Measurements from ENCODE around the gene ALX3.
"Not testable (repeated sequence)": the region's sequence is repeated elsewhere in the genome, so short reads cannot be mapped to it uniquely, and the experiment has no call there.

Gene ALX3

DNA sequence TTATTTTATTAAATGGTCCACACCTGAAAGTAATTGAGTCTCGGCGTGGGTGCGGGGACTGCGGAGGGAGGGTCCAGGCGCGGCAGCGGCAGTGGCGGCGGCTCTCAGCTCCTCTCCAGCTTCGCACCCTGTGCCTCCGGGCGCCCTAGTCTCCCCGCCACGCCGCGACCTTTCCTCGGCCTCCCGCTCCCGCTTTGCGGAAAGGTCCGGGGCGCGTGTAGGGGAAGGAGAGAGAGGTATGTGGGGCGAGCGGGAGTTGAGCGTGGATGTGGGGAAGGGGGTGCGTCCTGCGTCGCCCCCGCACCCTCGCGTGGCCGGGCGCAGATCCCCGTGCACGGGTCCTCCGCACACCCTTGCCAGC, 13.4 kb upstream of the ALX3 start:
- TF ChIP-seq, protein P1, sequence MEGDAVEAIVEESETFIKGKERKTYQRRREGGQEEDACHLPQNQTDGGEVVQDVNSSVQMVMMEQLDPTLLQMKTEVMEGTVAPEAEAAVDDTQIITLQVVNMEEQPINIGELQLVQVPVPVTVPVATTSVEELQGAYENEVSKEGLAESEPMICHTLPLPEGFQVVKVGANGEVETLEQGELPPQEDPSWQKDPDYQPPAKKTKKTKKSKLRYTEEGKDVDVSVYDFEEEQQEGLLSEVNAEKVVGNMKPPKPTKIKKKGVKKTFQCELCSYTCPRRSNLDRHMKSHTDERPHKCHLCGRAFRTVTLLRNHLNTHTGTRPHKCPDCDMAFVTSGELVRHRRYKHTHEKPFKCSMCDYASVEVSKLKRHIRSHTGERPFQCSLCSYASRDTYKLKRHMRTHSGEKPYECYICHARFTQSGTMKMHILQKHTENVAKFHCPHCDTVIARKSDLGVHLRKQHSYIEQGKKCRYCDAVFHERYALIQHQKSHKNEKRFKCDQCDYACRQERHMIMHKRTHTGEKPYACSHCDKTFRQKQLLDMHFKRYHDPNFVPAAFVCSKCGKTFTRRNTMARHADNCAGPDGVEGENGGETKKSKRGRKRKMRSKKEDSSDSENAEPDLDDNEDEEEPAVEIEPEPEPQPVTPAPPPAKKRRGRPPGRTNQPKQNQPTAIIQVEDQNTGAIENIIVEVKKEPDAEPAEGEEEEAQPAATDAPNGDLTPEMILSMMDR (conservative IDR thresholded peaks at IDR 0.05; ENCODE audit: low read length), result no peak

DNA sequence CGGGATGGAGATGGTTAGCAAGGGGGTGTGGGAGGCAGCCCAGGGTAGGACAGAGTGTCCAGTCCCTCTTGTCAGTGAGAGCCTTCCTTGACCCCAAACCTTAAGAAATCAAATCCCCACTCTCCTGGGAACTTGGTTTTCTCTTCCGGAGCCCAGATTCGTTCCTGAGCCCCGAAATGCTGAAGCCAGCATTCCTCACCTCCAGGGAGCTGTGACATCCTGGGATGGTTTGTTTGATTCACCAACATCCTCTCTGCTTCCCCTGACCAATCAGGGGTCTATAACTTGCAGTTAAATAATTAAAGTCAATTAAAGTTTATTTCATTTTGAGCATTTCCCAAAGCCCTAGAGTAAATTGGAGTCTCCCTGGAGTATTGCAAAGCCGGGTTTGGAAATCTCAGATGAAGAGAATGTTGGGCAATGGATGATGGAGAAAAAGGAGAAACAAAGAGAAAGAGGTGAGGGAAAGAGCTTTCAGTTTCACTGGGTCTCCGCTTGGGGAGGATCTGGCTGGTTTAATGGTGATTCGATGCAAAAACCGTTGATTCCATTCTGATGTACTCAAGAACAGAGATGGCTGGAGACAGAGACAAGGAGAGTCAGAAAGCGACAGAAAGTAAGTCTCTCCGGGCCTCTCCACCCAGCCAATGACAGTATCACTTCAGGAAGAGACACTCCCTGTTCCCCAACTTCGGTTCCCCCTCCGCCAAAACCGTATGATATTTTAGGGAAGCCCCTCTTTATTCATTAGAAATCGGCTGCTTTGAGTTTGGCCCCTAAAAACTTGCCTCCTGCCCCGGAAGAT, 12.8 kb upstream of the ALX3 start:
- DNase-seq (ENCODE audit: low read depth), result no peak
- peak overlapping the region; percentile 53 for H3K4me3 ChIP-seq (ENCODE audit: low read length)
- TF ChIP-seq, protein P1 (conservative IDR thresholded peaks at IDR 0.05; ENCODE audit: low read length), result no peak

More for the DNA sequence above, 13.4 kb upstream of the ALX3 start:
- DNase-seq (ENCODE audit: low read depth), result no peak
- H3K4me3 ChIP-seq (ENCODE audit: low read length), result peak overlapping the region; percentile 53

DNA sequence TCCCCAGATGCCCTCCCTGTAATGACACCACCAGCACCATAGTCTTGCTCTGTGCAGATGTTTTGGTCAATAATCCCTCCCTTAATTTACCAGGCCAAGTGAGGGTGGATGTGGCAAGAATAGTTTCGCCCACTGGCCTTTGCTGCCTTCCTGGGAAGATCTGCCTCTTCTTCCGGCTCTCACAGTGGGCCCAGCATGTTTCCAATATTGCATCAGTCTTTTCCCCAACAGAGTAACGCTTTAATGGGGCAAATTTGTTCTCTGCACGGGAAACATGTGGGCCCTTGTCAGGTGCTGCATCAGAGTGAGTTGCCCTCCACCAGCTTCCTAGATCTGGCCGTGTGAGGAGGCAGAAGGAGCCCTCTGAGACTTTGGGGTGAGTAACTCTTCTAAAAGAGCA, 12.0 kb upstream of the ALX3 start:
- no peak for DNase-seq (ENCODE audit: low read depth)
- TF ChIP-seq, protein P1 (conservative IDR thresholded peaks at IDR 0.05; ENCODE audit: low read length), result no peak
- no peak overlapping the region for H3K4me3 ChIP-seq (ENCODE audit: low read length)

DNA sequence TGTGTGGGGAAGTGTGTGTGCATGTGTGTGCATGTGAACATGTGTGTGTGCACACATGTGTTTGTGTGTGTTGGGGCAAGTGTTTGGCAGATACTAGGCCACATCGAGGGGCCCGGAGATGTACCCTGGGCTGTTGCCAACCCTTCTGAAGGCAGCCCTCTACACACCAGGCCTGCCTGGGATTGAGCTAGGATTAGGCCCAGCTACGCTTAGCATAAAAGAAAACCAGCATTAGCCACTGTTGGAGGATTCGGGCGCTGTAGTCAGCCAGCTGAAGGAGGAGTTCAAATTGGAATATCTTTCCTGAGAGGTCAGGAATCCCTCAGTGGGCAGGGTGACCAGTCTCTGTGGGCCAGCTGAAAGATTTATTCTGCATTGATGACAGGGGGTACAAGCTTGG, 10.6 kb upstream of the ALX3 start:
- no peak overlapping the region for H3K4me3 ChIP-seq (ENCODE audit: low read length)
- TF ChIP-seq, protein P1 (conservative IDR thresholded peaks at IDR 0.05; ENCODE audit: low read length), result no peak
- no peak for DNase-seq (ENCODE audit: low read depth)

DNA sequence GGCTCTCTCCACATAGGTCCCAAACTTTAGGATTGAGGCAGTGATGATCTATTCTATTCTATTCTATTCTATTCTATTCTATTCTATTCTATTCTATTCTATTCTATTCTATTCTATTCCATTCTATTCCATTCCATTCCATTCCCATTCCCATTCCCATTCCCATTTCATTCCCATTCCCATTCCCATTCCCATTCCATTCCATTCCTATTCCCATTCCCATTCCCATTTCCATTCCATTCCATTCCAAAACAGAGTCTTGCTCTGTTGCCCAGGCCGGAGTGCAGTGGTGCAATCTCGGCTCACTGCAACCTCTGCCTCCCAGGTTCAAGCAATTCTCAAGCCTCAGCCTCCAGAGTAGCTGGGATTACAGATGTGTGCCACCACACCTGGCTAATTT, 9.5 kb upstream of the ALX3 start:
- H3K4me3 ChIP-seq (ENCODE audit: low read length); DNase-seq (ENCODE audit: low read depth): not testable (repeated sequence)

DNA sequence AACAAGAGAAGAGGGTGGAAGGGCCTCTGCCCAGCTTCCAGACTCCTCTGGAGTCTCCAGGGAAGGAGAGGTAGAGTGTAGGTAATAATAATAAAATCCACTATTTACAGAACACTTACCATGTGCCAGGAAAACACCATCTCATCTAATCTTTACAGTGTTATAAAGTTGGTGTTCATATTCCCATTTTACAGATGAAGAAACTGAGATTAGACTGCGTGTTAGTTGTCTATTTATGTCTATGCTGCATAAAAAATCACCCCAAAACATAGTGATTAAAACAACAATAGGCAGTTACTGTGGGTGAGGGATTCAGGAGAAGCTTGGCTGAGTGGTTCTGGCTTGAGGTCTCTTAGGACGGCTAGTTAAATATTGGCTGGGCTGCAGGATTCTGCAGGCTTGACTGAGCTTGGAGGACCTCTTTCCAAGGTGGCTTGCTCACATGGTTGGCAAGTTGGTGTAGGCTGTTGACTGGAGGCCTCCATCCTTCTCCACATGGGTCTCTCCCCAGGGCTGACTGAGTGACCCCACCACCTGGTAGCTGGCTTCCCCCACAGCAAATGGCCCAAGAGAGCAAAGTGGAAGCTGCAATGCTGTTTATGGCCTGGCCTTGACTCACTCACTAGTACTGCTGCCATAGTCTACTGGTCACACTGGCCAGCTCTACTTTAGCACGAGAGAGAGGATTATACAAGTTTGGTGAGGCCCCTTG, 6.5 kb upstream of the ALX3 start:
- DNase-seq (ENCODE audit: low read depth), result no peak
- TF ChIP-seq, protein P1 (conservative IDR thresholded peaks at IDR 0.05; ENCODE audit: low read length), result no peak
- H3K4me3 ChIP-seq (ENCODE audit: low read length), result no peak overlapping the region

DNA sequence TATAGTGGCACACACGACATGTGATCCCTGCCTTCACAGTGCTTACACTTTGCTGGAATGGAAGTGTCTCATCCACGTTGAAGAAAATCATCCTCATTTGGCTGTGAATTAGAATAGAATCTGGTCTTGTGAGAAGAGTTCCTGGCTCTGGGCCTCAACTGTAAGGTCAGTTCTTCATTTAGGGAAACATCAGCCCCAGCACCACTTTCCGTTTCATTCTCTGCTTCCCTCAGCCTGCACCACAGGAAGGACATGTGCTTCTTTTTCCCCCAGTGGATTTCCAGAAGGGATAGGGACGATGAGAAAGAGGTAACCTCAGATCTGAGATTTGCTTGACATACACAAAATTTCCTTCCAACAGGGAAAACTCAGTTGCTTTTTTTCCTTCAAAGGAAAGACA, 3.7 kb upstream of the ALX3 start:
- no peak overlapping the region for H3K4me3 ChIP-seq (ENCODE audit: low read length)
- DNase-seq (ENCODE audit: low read depth), result no peak
- TF ChIP-seq, protein P1 (conservative IDR thresholded peaks at IDR 0.05; ENCODE audit: low read length), result no peak

All from AG10803 (cell line).